CD4-positive, alpha-beta T cell treated with Interleukin-1 beta for 1 hour (primary cell): ENCODE measurements around the gene MEIS2.

Experiments
- DNase-seq, 2 donors: peaks; one replicate each; pipeline ENCODE4 v3.0.0-alpha.2; 2020 to 2022

MEIS2 gene

GRCh38 chr15:37100109-37100965 is at the start of gene MEIS2:
Gene MEIS2 (minus strand): TSS chr15:37100549. CDS start chr15:37099466, 1,083 bp downstream.
- DNase-seq = peak; percentile 9 to 24

- no peak for DNase-seq
Measured at GRCh38 chr15:37149146-37149545, 48.8 kb upstream of the MEIS2 start.

- DNase-seq = no peak
Measured at GRCh38 chr15:37148714-37149113, 48.4 kb upstream of the MEIS2 start.

GRCh38 chr15:37143351-37143750 is 43.0 kb upstream of the MEIS2 start:
- no peak for DNase-seq

GRCh38 chr15:37142371-37142770 is 42.0 kb upstream of the MEIS2 start:
- DNase-seq = no peak

- no peak for DNase-seq
Measured at GRCh38 chr15:37140531-37141058, 40.2 kb upstream of the MEIS2 start.

- DNase-seq = no peak
Measured at GRCh38 chr15:37138591-37139215, 38.4 kb upstream of the MEIS2 start.

- DNase-seq = no peak
Measured at GRCh38 chr15:37137221-37137620, 36.9 kb upstream of the MEIS2 start.

GRCh38 chr15:37136666-37137065 is 36.3 kb upstream of the MEIS2 start:
- DNase-seq = no peak

- no peak for DNase-seq
Measured at GRCh38 chr15:37135225-37135624, 34.9 kb upstream of the MEIS2 start.

GRCh38 chr15:37134699-37135131 is 34.4 kb upstream of the MEIS2 start:
- DNase-seq = no peak

- no peak for DNase-seq
Measured at GRCh38 chr15:37134244-37134643, 33.9 kb upstream of the MEIS2 start.

- DNase-seq = no peak
Measured at GRCh38 chr15:37133602-37134001, 33.3 kb upstream of the MEIS2 start.

- DNase-seq = no peak
Measured at GRCh38 chr15:37132826-37133417, 32.6 kb upstream of the MEIS2 start.

GRCh38 chr15:37131621-37132020 is 31.3 kb upstream of the MEIS2 start:
- no peak for DNase-seq

- DNase-seq = no peak
Measured at GRCh38 chr15:37130356-37130755, 30.0 kb upstream of the MEIS2 start.

GRCh38 chr15:37125143-37125542 is 24.8 kb upstream of the MEIS2 start:
- DNase-seq = no peak

GRCh38 chr15:37124331-37124730 is 24.0 kb upstream of the MEIS2 start:
- no peak for DNase-seq

- no peak for DNase-seq
Measured at GRCh38 chr15:37122703-37123102, 22.4 kb upstream of the MEIS2 start.

GRCh38 chr15:37121492-37121891 is 21.1 kb upstream of the MEIS2 start:
- DNase-seq = no peak

- DNase-seq = no peak
Measured at GRCh38 chr15:37117030-37117429, 16.7 kb upstream of the MEIS2 start.

GRCh38 chr15:37115538-37115937 is 15.2 kb upstream of the MEIS2 start:
- DNase-seq = no peak

- no peak for DNase-seq
Measured at GRCh38 chr15:37112971-37113670, 12.8 kb upstream of the MEIS2 start.
